ENCODE measurements around the gene MDH2.
"Not testable (repeated sequence)": the region's sequence is repeated elsewhere in the genome, so short reads cannot be mapped to it uniquely, and the experiment has no call there.

MDH2 gene

DNA sequence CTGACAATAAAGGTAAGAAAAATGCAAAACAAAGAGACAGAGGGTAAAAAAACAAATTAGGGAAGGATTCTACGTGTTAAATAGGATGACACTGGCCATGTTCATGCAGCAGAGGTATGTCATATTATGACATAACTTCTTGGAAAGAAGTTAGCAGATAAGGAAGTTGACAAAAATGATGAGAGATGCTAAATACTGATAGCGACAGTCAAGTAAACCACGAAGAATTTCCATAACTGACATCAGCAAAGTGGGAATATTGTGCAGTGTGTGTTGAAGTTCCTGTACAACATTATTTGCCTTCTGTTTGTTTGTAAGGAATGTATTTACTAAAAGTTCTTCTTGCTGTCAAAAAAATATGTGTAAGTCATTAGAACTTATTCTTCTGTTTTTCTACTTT is 29.5 kb downstream of the MDH2 start:
- no peak for TF ChIP-seq EZH2phosphoT487 (IDR thresholded peaks at IDR 0.05; ENCODE audit: low read depth)
- TF ChIP-seq, protein P1, sequence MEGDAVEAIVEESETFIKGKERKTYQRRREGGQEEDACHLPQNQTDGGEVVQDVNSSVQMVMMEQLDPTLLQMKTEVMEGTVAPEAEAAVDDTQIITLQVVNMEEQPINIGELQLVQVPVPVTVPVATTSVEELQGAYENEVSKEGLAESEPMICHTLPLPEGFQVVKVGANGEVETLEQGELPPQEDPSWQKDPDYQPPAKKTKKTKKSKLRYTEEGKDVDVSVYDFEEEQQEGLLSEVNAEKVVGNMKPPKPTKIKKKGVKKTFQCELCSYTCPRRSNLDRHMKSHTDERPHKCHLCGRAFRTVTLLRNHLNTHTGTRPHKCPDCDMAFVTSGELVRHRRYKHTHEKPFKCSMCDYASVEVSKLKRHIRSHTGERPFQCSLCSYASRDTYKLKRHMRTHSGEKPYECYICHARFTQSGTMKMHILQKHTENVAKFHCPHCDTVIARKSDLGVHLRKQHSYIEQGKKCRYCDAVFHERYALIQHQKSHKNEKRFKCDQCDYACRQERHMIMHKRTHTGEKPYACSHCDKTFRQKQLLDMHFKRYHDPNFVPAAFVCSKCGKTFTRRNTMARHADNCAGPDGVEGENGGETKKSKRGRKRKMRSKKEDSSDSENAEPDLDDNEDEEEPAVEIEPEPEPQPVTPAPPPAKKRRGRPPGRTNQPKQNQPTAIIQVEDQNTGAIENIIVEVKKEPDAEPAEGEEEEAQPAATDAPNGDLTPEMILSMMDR (IDR thresholded peaks at IDR 0.05; ENCODE audit: low read depth, low read length), result no peak
- H3K27ac ChIP-seq (ENCODE audit: low read length), result no peak overlapping the region

DNA sequence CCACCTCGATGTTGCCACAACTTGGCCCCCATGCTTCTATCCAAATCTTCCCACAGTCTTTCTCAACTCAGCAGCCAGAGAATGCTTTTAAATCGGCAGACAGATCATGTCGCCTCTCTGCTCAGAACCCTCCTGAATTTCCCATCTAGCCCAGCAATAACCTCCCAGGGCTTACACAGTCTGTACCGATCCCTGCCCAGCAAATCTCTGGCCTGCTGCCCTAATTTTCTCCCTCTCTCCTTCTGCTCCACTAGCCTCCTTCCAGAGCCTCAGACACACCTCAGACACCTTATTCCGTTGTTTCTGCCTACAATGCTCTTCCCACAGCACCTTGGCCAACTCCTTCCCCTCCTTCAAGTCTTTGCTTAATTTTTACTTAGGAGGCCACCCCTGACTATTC is 32.3 kb downstream of the MDH2 start:
- Histone ChIP-seq H3K4me3 (ENCODE audit: low read length) (no peak overlapping the region), H3K4me2 (ENCODE audit: low read length) (no peak overlapping the region), H2AFZ (ENCODE audit: low read depth, low read length) (no peak overlapping the region), H3K9me3 (ENCODE audit: insufficient read depth, low read length) (no peaks in the 10 kb centered on the region), H3K27me3 (ENCODE audit: low read depth, low read length) (0 out of 2 replicates have a peak, but pooled peaks cover 6% of the 10 kb centered on the region), H3K9ac (ENCODE audit: low read length) (no peak overlapping the region), H4K20me1 (ENCODE audit: insufficient read depth, low read length) (no peaks in the 10 kb centered on the region), H3K4me1 (ENCODE audit: low read length) (no peaks in the 10 kb centered on the region), H3K36me3 (replicated peaks; ENCODE audit: low read depth, low read length) (no peaks in the 10 kb centered on the region), H3K79me2 (ENCODE audit: low read length) (no peaks in the 10 kb centered on the region), H3K27ac (ENCODE audit: low read length) (no peak overlapping the region)
- TF ChIP-seq EZH2phosphoT487 (IDR thresholded peaks at IDR 0.05; ENCODE audit: low read depth), result no peak
- TF ChIP-seq, protein P1 (IDR thresholded peaks at IDR 0.05; ENCODE audit: low read depth, low read length), result no peak

More for the DNA sequence above, 29.5 kb downstream of the MDH2 start:
- no peak overlapping the region for H2AFZ ChIP-seq (ENCODE audit: low read depth, low read length)
- 0 out of 2 replicates have a peak, but pooled peaks cover 6% of the 10 kb centered on the region for H3K27me3 ChIP-seq (ENCODE audit: low read depth, low read length)
- H3K9me3 ChIP-seq (ENCODE audit: insufficient read depth, low read length), result no peaks in the 10 kb centered on the region
- no peaks in the 10 kb centered on the region for H3K79me2 ChIP-seq (ENCODE audit: low read length)
- H3K36me3 ChIP-seq (replicated peaks; ENCODE audit: low read depth, low read length), result no peaks in the 10 kb centered on the region
- H3K4me3 ChIP-seq (ENCODE audit: low read length), result no peak overlapping the region
- H4K20me1 ChIP-seq (ENCODE audit: insufficient read depth, low read length), result no peaks in the 10 kb centered on the region
- H3K4me1 ChIP-seq (ENCODE audit: low read length), result no peaks in the 10 kb centered on the region
- no peak overlapping the region for H3K4me2 ChIP-seq (ENCODE audit: low read length)
- H3K9ac ChIP-seq (ENCODE audit: low read length), result no peak overlapping the region

DNA sequence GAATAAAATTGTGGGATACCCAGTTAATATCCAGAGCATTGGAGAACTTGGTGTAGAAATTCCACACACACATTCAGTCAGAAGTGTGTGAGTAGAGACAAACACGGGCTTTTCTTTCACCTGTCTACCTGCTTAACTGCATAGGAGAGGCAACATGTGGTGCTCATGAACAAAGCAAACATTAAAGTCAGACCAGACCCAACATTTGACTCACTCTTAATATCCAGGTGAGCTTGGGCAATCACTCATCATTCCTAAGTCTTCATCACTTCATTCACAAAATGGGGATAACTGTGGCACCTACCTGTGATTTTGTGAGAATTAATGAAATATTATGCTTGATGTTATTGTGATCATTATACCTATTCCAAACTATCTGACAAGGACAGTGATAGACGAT is 36.2 kb downstream of the MDH2 start:
- not testable (repeated sequence) for H3K9ac ChIP-seq (ENCODE audit: low read length); H3K27ac ChIP-seq (ENCODE audit: low read length); H3K79me2 ChIP-seq (ENCODE audit: low read length); H3K9me3 ChIP-seq (ENCODE audit: insufficient read depth, low read length); H3K4me3 ChIP-seq (ENCODE audit: low read length); H3K4me2 ChIP-seq (ENCODE audit: low read length); H3K4me1 ChIP-seq (ENCODE audit: low read length); H3K27me3 ChIP-seq (ENCODE audit: low read depth, low read length); H3K36me3 ChIP-seq (replicated peaks; ENCODE audit: low read depth, low read length); H4K20me1 ChIP-seq (ENCODE audit: insufficient read depth, low read length); H2AFZ ChIP-seq (ENCODE audit: low read depth, low read length)

DNA sequence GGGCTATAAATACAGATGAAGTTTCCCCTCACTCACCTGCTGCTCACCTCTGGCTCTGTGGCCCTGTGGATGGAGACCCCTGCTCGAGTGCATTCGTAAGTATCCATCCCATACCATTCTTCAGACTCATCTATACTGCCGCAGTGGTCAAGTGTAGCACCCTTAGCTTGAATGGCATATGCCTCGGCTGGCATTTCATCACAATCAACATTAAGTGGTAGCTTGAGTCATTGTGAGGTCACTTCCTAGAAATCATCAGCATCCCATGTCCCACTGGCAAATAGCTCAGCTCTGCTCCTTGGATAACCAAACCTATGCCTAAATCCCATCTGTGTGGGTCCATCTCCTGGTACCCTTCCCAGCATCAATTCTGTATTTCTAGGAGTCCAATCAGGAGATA is 38.2 kb downstream of the MDH2 start:
- Histone ChIP-seq H3K9ac (ENCODE audit: low read length) (no peak overlapping the region), H3K36me3 (replicated peaks; ENCODE audit: low read depth, low read length) (no peaks in the 10 kb centered on the region), H3K4me2 (ENCODE audit: low read length) (no peak overlapping the region), H2AFZ (ENCODE audit: low read depth, low read length) (no peak overlapping the region), H3K27ac (ENCODE audit: low read length) (no peak overlapping the region), H4K20me1 (ENCODE audit: insufficient read depth, low read length) (no peaks in the 10 kb centered on the region), H3K79me2 (ENCODE audit: low read length) (no peaks in the 10 kb centered on the region), H3K27me3 (ENCODE audit: low read depth, low read length) (no peaks in the 10 kb centered on the region), H3K4me1 (ENCODE audit: low read length) (no peaks in the 10 kb centered on the region), H3K9me3 (ENCODE audit: insufficient read depth, low read length) (no peaks in the 10 kb centered on the region), H3K4me3 (ENCODE audit: low read length) (no peak overlapping the region)
- TF ChIP-seq, protein P1 (IDR thresholded peaks at IDR 0.05; ENCODE audit: low read depth, low read length), result no peak
- no peak for TF ChIP-seq EZH2phosphoT487 (IDR thresholded peaks at IDR 0.05; ENCODE audit: low read depth)

DNA sequence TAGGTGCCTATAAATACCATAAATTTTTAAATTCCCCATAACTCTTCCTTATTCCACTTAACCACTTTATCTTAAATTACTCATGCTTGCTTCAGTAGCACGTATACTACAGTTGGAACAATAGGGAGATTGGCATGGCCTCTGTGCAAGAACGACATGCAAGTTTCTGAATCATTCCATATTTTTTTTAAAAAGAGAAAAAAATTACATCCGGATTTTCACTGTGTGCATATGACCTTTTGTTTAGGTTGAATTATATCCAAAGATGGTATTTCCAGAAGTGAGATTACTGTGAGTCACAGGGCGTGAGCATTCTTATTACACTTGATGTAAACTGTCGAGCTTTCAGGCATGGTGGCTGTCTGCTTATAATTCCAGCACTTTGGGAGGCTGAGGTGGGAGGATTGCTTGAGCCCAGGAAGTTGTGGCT is 39.5 kb downstream of the MDH2 start:
- H3K4me3 ChIP-seq (ENCODE audit: low read length); H3K9me3 ChIP-seq (ENCODE audit: insufficient read depth, low read length); H3K9ac ChIP-seq (ENCODE audit: low read length); H3K79me2 ChIP-seq (ENCODE audit: low read length); H4K20me1 ChIP-seq (ENCODE audit: insufficient read depth, low read length); H2AFZ ChIP-seq (ENCODE audit: low read depth, low read length); H3K27ac ChIP-seq (ENCODE audit: low read length); H3K4me1 ChIP-seq (ENCODE audit: low read length); H3K27me3 ChIP-seq (ENCODE audit: low read depth, low read length); H3K4me2 ChIP-seq (ENCODE audit: low read length); H3K36me3 ChIP-seq (replicated peaks; ENCODE audit: low read depth, low read length): not testable (repeated sequence)

All from OCI-LY3 (cell line).